ENCODE measurements around the gene SUGP1. TPM values are rescaled to one million over a fixed set of nuclear protein-coding genes. Genes with fewer than 3 reads are reported as not detected.

Gene SUGP1, protein sequence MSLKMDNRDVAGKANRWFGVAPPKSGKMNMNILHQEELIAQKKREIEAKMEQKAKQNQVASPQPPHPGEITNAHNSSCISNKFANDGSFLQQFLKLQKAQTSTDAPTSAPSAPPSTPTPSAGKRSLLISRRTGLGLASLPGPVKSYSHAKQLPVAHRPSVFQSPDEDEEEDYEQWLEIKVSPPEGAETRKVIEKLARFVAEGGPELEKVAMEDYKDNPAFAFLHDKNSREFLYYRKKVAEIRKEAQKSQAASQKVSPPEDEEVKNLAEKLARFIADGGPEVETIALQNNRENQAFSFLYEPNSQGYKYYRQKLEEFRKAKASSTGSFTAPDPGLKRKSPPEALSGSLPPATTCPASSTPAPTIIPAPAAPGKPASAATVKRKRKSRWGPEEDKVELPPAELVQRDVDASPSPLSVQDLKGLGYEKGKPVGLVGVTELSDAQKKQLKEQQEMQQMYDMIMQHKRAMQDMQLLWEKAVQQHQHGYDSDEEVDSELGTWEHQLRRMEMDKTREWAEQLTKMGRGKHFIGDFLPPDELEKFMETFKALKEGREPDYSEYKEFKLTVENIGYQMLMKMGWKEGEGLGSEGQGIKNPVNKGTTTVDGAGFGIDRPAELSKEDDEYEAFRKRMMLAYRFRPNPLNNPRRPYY
- total RNA-seq = 10 to 100 TPM; 51.1 to 53.5 TPM

- Histone ChIP-seq H3K9me3 (no peaks in the 10 kb centered on the region), H3K4me1 (replicated peaks) (peaks cover 4% of the 10 kb centered on the region), H3K36me3 (peaks cover 3 to 5% of the 10 kb centered on the region in 2 donors), H3K4me3 (peak within 1 kb of the TSS; percentile 98 to 100), H3K27ac (peak within 1 kb of the TSS; percentile 88 to 90), H3K27me3 (replicated peaks; ENCODE audit: insufficient read depth) (no peaks in the 10 kb centered on the region)
- TF ChIP-seq, protein P1, sequence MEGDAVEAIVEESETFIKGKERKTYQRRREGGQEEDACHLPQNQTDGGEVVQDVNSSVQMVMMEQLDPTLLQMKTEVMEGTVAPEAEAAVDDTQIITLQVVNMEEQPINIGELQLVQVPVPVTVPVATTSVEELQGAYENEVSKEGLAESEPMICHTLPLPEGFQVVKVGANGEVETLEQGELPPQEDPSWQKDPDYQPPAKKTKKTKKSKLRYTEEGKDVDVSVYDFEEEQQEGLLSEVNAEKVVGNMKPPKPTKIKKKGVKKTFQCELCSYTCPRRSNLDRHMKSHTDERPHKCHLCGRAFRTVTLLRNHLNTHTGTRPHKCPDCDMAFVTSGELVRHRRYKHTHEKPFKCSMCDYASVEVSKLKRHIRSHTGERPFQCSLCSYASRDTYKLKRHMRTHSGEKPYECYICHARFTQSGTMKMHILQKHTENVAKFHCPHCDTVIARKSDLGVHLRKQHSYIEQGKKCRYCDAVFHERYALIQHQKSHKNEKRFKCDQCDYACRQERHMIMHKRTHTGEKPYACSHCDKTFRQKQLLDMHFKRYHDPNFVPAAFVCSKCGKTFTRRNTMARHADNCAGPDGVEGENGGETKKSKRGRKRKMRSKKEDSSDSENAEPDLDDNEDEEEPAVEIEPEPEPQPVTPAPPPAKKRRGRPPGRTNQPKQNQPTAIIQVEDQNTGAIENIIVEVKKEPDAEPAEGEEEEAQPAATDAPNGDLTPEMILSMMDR (IDR thresholded peaks at IDR 0.05) = peak; percentile 22 to 75 (median 42)
- TF ChIP-seq POLR2A (IDR thresholded peaks at IDR 0.05) (peak; percentile 47), POLR2AphosphoS5 (IDR thresholded peaks at IDR 0.05) (peak; percentile 89)
- intact Hi-C loops (cut with DNase I) = loop anchor here (5.0 kb wide), 1 partner anchor 128 kb away; the partner anchor contains the start of genes BORCS8 and RFXANK
- WGBS = under 1% methylated on average over 67 of the region's 67 CpGs
- peak; percentile 86 for DNase-seq (ENCODE audit: low spot score)
These were observed at the start of gene SUGP1, which contains the start of gene MAU2 for GRCh38 chr19:19320361-19321140. TSS of gene SUGP1 (minus strand) at chr19:19320509. CDS start at chr19:19320496, 13 bp downstream. TSS of gene MAU2 (plus strand) at chr19:19320829. CDS start at chr19:19320860, 31 bp downstream.

DNA sequence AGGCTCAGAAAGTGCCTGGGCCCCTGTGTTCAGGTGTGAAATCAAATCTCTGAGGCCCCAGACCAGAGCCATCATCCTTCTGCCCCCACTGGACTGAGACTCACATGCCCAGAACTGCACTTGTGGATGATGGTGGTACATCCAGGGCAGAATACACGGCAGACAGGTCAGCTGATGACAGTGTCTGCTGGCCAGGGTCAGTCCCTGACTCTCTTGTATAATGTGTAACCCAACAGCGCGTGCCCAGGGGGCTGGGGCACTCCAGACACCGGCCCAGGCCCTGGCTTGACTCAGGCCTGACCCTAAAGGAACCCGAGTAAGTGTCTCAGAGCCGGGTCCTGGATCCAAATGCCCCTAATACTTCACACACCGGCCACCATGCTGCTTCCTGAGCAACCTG is 47.8 kb upstream of the SUGP1 start:
- no peaks in the 10 kb centered on the region for H3K9me3 ChIP-seq
- H3K27me3 ChIP-seq (replicated peaks; ENCODE audit: insufficient read depth) = no peaks in the 10 kb centered on the region
- WGBS = 91% methylated on average over 6 of the region's 7 CpGs
- TF ChIP-seq POLR2AphosphoS5 (IDR thresholded peaks at IDR 0.05) (no peak), POLR2A (IDR thresholded peaks at IDR 0.05) (no peak)
- TF ChIP-seq, protein P1 (IDR thresholded peaks at IDR 0.05) = no peak
- no peak for DNase-seq (ENCODE audit: low spot score)
- no peaks in the 10 kb centered on the region for H3K4me1 ChIP-seq (replicated peaks)
- no peak overlapping the region for H3K4me3 ChIP-seq
- no peak overlapping the region for H3K27ac ChIP-seq
- intact Hi-C loops (cut with DNase I) = no loop called here
- H3K36me3 ChIP-seq = no peaks in the 10 kb centered on the region

DNA sequence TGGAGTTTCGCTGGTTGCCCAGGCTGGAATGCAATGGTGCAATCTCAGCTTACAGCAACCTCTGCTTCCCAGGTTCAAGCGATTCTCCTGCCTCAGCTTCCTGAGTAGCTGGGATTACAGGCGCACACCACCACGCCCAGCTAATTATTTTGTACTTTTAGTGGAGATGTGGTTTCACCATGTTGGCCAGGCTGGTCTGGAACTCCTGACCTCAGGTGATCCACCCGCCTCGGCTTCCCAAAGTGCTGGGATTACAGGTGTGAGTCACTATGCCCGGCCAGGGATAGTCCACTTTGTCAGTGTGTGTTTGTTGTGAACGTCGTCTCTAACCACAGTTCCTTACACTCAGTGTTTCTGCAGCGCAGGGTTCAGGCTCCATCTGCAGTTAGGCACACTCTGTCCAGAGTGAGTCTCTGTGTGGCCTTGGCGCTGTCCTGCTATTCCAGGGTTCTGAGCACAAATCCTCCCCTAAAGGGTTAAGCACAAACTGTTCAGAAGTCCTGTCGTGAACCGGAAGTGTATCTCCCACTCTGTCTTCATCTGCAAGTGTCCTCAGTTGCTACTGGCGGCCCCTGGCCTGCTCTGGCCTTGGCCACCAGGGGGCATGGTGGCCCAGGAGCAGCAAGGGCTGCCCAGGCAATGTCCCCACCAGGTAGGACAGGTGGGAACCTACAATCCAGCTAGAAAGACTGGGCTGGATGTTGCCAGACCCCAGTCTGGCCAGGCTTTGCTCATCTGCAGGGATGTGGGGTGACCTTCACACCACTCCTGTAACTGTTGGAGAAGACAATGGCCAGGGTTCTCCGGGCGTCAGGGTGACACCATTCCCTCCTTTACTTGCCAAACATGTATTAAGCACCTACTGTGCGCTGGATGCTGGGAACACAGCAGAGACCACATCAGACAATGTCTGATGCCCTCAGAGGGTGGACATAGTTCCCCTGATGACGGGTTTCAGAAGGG is 46.4 kb upstream of the SUGP1 start:
- peak; percentile 62 for DNase-seq (ENCODE audit: low spot score)
- no peak overlapping the region for H3K4me3 ChIP-seq
- no peaks in the 10 kb centered on the region for H3K27me3 ChIP-seq (replicated peaks; ENCODE audit: insufficient read depth)
- H3K27ac ChIP-seq = no peak overlapping the region
- H3K4me1 ChIP-seq (replicated peaks) = no peaks in the 10 kb centered on the region
- H3K9me3 ChIP-seq = no peaks in the 10 kb centered on the region
- no peak for TF ChIP-seq POLR2A (IDR thresholded peaks at IDR 0.05)
- TF ChIP-seq, protein P1 (IDR thresholded peaks at IDR 0.05) = peak; percentile 89 to 98 (median 96)
- peak; percentile 65 for TF ChIP-seq POLR2AphosphoS5 (IDR thresholded peaks at IDR 0.05)
- 51% methylated on average over 18 of the region's 18 CpGs for WGBS
- H3K36me3 ChIP-seq = no peaks in the 10 kb centered on the region
- intact Hi-C loops (cut with DNase I) = loop anchor here (1.0 kb wide), 1 partner anchor 124 kb away; no protein-coding TSS in a partner anchor

GRCh38 chr19:19362075-19362474 is 41.8 kb upstream of the SUGP1 start:
- Histone ChIP-seq H3K4me3 (no peak overlapping the region), H3K9me3 (no peaks in the 10 kb centered on the region), H3K4me1 (replicated peaks) (no peaks in the 10 kb centered on the region), H3K27me3 (replicated peaks; ENCODE audit: insufficient read depth) (no peaks in the 10 kb centered on the region), H3K36me3 (no peaks in the 10 kb centered on the region), H3K27ac (no peak overlapping the region)
- 98% methylated on average over 4 of the region's 4 CpGs for WGBS
- intact Hi-C loops (cut with DNase I) = no loop called here
- TF ChIP-seq POLR2AphosphoS5 (IDR thresholded peaks at IDR 0.05) (no peak), POLR2A (IDR thresholded peaks at IDR 0.05) (no peak)
- TF ChIP-seq, protein P1 (IDR thresholded peaks at IDR 0.05) = no peak
- DNase-seq (ENCODE audit: low spot score) = no peak
